ENCODE data around the gene CPEB3. TPM values are rescaled to one million over a fixed set of nuclear protein-coding genes. Genes with fewer than 3 reads are reported as not detected.

The CPEB3 gene
- total RNA-seq, 2 donors from 2014 or later, result 9.3 to 10.2 TPM

GRCh38 chr10:92005978-92006377, 284.9 kb downstream of the CPEB3 start:
- H3K4me1 ChIP-seq, result no peaks in the 10 kb centered on the region
- intact Hi-C loops (cut with DNase I), result no loop called here
- TF ChIP-seq CTCF (IDR thresholded peaks at IDR 0.05) (no peak), POLR2A (IDR thresholded peaks at IDR 0.05) (no peak)
- H3K9me3 ChIP-seq, result no peaks in the 10 kb centered on the region
- no peak for DNase-seq
- H3K27ac ChIP-seq, result no peak overlapping the region
- whole genome bisulfite sequencing, 2 donors, result 95 to 100% methylated on average over 1 of the region's 1 CpG
- no peak for ATAC-seq
- peaks cover 0 to 7% of the 10 kb centered on the region in 2 donors for H3K36me3 ChIP-seq (replicated peaks in 1 of 2; ENCODE audit: insufficient read depth in 1 of 2, low read depth in 2 of 2)
- no peaks in the 10 kb centered on the region for H3K27me3 ChIP-seq
- H3K4me3 ChIP-seq, result no peak overlapping the region

- Histone ChIP-seq H3K27ac (no peak overlapping the region), H3K4me1 (no peaks in the 10 kb centered on the region), H3K9me3 (no peaks in the 10 kb centered on the region), H3K4me3 (no peak overlapping the region), H3K27me3 (no peaks in the 10 kb centered on the region), H3K36me3 (replicated peaks in 1 of 2; ENCODE audit: insufficient read depth in 1 of 2, low read depth in 2 of 2) (peaks cover 0 to 7% of the 10 kb centered on the region in 2 donors)
- 87 to 88% methylated on average over 2 of the region's 2 CpGs for WGBS, 2 donors
- intact Hi-C loops (cut with DNase I), result no loop called here
- TF ChIP-seq CTCF (IDR thresholded peaks at IDR 0.05) (no peak), POLR2A (IDR thresholded peaks at IDR 0.05) (no peak)
- ATAC-seq (no peak), DNase-seq (no peak)
Measured at GRCh38 chr10:92003258-92003657, 287.6 kb downstream of the CPEB3 start.

GRCh38 chr10:92001995-92002394, 288.9 kb downstream of the CPEB3 start:
- DNase-seq (no peak), ATAC-seq (no peak)
- Histone ChIP-seq H3K36me3 (replicated peaks in 1 of 2; ENCODE audit: insufficient read depth in 1 of 2, low read depth in 2 of 2) (peaks cover 0 to 13% of the 10 kb centered on the region in 2 donors), H3K4me3 (no peak overlapping the region), H3K27me3 (no peaks in the 10 kb centered on the region), H3K9me3 (no peaks in the 10 kb centered on the region), H3K4me1 (no peaks in the 10 kb centered on the region), H3K27ac (no peak overlapping the region)
- TF ChIP-seq CTCF (IDR thresholded peaks at IDR 0.05) (no peak), POLR2A (IDR thresholded peaks at IDR 0.05) (no peak)
- WGBS, 2 donors, result 95 to 99% methylated on average over 2 of the region's 2 CpGs
- intact Hi-C loops (cut with DNase I), result no loop called here

- ATAC-seq, result no peak
- intact Hi-C loops (cut with DNase I), result no loop called here
- 97 to 98% methylated on average over 3 of the region's 3 CpGs for WGBS, 2 donors
- TF ChIP-seq POLR2A (IDR thresholded peaks at IDR 0.05), result no peak
- TF ChIP-seq CTCF (IDR thresholded peaks at IDR 0.05), result no peak
- H3K4me3 ChIP-seq, result no peak overlapping the region
- H3K27me3 ChIP-seq, result no peaks in the 10 kb centered on the region
- H3K4me1 ChIP-seq, result no peaks in the 10 kb centered on the region
- no peak for DNase-seq
- H3K27ac ChIP-seq, result no peak overlapping the region
- no peaks in the 10 kb centered on the region for H3K9me3 ChIP-seq
- peaks cover 0 to 13% of the 10 kb centered on the region in 2 donors for H3K36me3 ChIP-seq (replicated peaks in 1 of 2; ENCODE audit: insufficient read depth in 1 of 2, low read depth in 2 of 2)
Measured at GRCh38 chr10:92001581-92001980, 289.3 kb downstream of the CPEB3 start.

Small RNAs within 50 kb of the gene (small RNA-seq; reads per million reads assigned to genes)
- gene RF00019, result not detected
- not detected for gene RF00402
- gene RF00622, result not detected
- not detected for gene RNY3P12

Other genes with a start within 250 kb of the CPEB3 start
- gene MARCHF5, start 89 bp upstream of the CPEB3 start, total RNA-seq, result 10 to 100 TPM; 11.2 to 19.4 TPM

Measured in body of pancreas (tissue), 4 donors.